OCI-LY1 (cell line): ENCODE results near the gene MICAL2.

Source experiments
- H2AFZ ChIP-seq: fragments of 200-600 bp; sonication (generic), shearing (Covaris generic); 2 replicates; pipeline ENCODE4 v1.6.0; 2014; ENCODE audit warnings: antibody characterized with exemption, mild to moderate bottlenecking, low read length
- H3F3A ChIP-seq: fragments of 200-600 bp; sonication (generic), shearing (Covaris generic); 2 replicates; pipeline ENCODE4 v1.6.0; 2014; ENCODE audit warnings: mild to moderate bottlenecking, antibody characterized with exemption, low read length, moderate library complexity; ENCODE audit not compliant: insufficient read depth
- H3K27ac ChIP-seq: fragments of 200-600 bp; sonication (generic); 2 replicates; pipeline ENCODE4 v1.5.1; 2014; ENCODE audit warnings: low read length, mixed run types, mild to moderate bottlenecking, low read depth; ENCODE audit not compliant: poor library complexity, severe bottlenecking
- H3K27me3 ChIP-seq: fragments of 200-600 bp; sonication (generic); 2 replicates; pipeline ENCODE4 v1.6.0; 2014; ENCODE audit warnings: antibody characterized with exemption, mild to moderate bottlenecking, low read length, moderate library complexity; ENCODE audit not compliant: insufficient read depth
- H3K36me3 ChIP-seq: fragments of 200-600 bp; sonication (generic); 2 replicates; pipeline ENCODE4 v1.6.1; 2014; ENCODE audit warnings: mild to moderate bottlenecking, antibody characterized with exemption, low read length, moderate library complexity, mixed read lengths; ENCODE audit not compliant: insufficient read depth
- H3K4me1 ChIP-seq: fragments of 200-600 bp; sonication (generic); 2 replicates; pipeline ENCODE4 v1.5.1; 2014; ENCODE audit warnings: mild to moderate bottlenecking, low read length, moderate library complexity; ENCODE audit not compliant: insufficient read depth, severe bottlenecking
- H3K4me2 ChIP-seq: fragments of 200-600 bp; sonication (generic), shearing (Covaris generic); 2 replicates; pipeline ENCODE4 v1.6.1; 2014; ENCODE audit warnings: low read length
- H3K4me3 ChIP-seq: fragments of 200-600 bp; sonication (generic); 2 replicates; pipeline ENCODE4 v1.5.1; 2014; ENCODE audit warnings: low read length, low read depth, mild to moderate bottlenecking, mixed read lengths; ENCODE audit not compliant: poor library complexity, severe bottlenecking
- H3K79me2 ChIP-seq: fragments of 200-600 bp; shearing (Covaris generic); 2 replicates; pipeline ENCODE4 v1.6.1; 2016; ENCODE audit warnings: mixed run types, low read length, mixed read lengths; ENCODE audit not compliant: insufficient read depth
- H3K9ac ChIP-seq: fragments of 200-600 bp; sonication (generic), shearing (Covaris generic); 2 replicates; pipeline ENCODE4 v1.6.1; 2014; ENCODE audit warnings: mild to moderate bottlenecking, low read length, mixed read lengths
- H3K9me2 ChIP-seq: fragments of 200-600 bp; sonication (generic), shearing (Covaris generic); 2 replicates; pipeline ENCODE4 v1.6.1; 2014; ENCODE audit warnings: low read depth, mild to moderate bottlenecking, low read length, mixed read lengths
- H3K9me3 ChIP-seq: fragments of 200-600 bp; shearing (Covaris generic); 2 replicates; pipeline ENCODE4 v1.6.1; 2014; ENCODE audit warnings: low read length, mixed read lengths
- H4K20me1 ChIP-seq: fragments of 200-600 bp; sonication (generic), shearing (Covaris generic); 2 replicates; pipeline ENCODE4 v1.6.0; 2016; ENCODE audit warnings: mild to moderate bottlenecking, low read length; ENCODE audit not compliant: insufficient read depth
- EZH2 ChIP-seq: fragments of 200-600 bp; sonication (generic), shearing (Covaris generic); IDR thresholded peaks from 2 replicates; pipeline ENCODE4 v1.8.0; 2017; ENCODE audit warnings: borderline replicate concordance, mixed run types, mild to moderate bottlenecking, antibody characterized with exemption, low read length, moderate library complexity, mixed read lengths
- TF ChIP-seq, protein P1 (sequence below): fragments of 200-600 bp; sonication (generic), shearing (Covaris generic); IDR thresholded peaks from 2 replicates; pipeline ENCODE4 v1.5.1; 2017; ENCODE audit warnings: mild to moderate bottlenecking, antibody characterized with exemption, low read length, moderate library complexity, mixed read lengths

MICAL2 gene

DNA sequence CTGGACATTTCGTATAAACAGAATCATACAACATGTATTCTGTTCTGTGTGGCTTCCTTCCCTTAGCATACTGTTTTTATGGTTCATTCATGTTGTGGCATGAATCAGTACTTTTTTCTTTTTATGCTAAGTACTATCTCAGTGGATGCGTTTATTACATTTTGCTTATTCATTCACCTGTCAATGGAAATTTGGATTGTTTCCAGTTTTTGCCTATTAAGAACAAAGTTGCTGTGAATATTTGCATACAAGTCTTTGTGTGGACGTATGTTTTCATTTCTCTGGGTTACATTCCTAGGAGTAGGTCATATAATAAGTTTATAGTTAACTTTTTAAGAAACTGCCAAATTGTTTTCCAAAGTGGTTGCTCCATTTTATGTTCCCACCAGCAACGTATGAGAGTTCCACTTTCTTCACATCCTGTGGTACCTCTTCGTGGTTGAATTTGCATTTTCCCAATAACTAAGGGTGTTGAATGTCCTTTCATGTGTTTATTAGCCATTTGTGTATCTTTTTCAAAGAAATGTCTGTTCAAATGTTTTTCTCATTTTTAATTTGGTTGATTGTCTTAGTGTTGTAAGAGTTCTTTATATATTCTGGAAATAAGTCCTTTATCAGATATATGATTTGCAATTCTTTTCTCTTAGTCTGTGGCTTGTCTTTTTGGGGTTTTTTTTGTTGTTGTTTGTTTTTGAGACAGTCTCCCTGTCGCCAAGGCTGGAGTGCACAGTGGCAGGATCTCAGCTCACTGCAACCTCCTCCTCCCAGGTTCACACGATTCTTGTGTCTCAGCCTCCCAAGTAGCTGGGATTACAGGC lies 46.0 kb upstream of the MICAL2 start:
- Histone ChIP-seq H3K4me1 (no peaks in the 10 kb centered on the region), H3K27ac (no peak overlapping the region), H3K4me3 (no peak overlapping the region), H3K27me3 (no peaks in the 10 kb centered on the region), H3K9me2 (no peaks in the 10 kb centered on the region), H3K36me3 (no peaks in the 10 kb centered on the region), H3K9me3 (0 out of 2 replicates have a peak, but pooled peaks cover 3% of the 10 kb centered on the region), H3F3A (no peaks in the 10 kb centered on the region), H2AFZ (no peak overlapping the region), H4K20me1 (no peaks in the 10 kb centered on the region), H3K79me2 (no peaks in the 10 kb centered on the region), H3K9ac (no peak overlapping the region), H3K4me2 (no peak overlapping the region)
- TF ChIP-seq EZH2, result no peak
- TF ChIP-seq, protein P1, sequence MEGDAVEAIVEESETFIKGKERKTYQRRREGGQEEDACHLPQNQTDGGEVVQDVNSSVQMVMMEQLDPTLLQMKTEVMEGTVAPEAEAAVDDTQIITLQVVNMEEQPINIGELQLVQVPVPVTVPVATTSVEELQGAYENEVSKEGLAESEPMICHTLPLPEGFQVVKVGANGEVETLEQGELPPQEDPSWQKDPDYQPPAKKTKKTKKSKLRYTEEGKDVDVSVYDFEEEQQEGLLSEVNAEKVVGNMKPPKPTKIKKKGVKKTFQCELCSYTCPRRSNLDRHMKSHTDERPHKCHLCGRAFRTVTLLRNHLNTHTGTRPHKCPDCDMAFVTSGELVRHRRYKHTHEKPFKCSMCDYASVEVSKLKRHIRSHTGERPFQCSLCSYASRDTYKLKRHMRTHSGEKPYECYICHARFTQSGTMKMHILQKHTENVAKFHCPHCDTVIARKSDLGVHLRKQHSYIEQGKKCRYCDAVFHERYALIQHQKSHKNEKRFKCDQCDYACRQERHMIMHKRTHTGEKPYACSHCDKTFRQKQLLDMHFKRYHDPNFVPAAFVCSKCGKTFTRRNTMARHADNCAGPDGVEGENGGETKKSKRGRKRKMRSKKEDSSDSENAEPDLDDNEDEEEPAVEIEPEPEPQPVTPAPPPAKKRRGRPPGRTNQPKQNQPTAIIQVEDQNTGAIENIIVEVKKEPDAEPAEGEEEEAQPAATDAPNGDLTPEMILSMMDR, result no peak

DNA sequence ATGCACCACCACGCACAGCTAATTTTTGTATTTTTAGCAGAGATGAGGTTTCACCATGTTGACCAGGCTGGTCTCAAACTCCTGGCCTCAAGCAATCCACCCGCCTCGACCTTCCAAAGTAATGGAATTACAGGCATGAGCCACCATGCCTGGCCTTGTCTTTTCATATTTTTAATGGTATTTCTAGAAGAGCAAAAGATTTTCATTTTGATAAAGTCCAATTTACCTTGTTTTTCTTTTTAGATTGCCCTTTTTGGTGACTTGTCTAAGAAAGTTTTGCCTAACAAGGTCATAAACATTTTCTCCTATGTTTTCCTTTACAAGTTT lies 45.5 kb upstream of the MICAL2 start:
- Histone ChIP-seq H3K27ac (no peak overlapping the region), H3K9ac (no peak overlapping the region)
- TF ChIP-seq, protein P1, result no peak
- TF ChIP-seq EZH2, result no peak

DNA sequence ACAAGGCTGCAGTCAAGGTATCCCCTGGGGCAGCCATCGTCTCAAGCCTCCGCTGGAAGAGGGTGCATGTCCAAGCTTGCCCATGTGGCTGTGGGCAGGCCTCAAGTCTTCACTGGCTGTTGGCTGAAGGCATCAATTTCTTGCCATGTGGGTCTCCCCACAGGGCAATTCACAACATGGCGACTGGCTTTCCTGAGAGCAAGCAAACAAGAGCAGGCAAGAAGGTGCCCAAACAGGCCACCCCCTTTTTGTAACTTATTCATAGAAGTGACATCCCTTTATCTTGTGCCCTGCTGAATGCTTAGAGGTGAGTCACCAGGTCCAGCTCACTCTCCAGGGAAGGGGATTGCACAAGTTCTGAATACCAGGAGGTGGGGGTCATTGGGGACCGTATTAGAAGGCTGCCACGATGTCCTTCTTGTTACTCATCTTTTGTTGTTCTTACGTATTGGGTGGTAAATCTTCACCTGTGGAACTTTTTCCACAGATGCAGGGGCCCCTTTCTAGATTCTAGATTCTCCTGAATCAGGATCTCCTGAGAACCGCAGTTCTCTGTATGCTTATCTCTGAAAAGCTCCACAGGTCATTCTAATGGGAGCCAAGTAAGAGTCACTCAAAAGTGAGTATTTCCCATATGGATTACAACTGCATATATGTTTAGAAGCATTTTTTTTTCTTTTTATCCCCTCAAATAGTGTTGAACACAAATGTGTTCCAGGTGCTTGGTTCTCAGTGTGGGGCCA lies 44.2 kb upstream of the MICAL2 start:
- TF ChIP-seq, protein P1, result no peak
- no peak for TF ChIP-seq EZH2
- H3K9me2 ChIP-seq, result no peaks in the 10 kb centered on the region
- H3K79me2 ChIP-seq, result no peaks in the 10 kb centered on the region
- H3K4me2 ChIP-seq, result no peak overlapping the region
- no peak overlapping the region for H3K4me3 ChIP-seq
- H3K4me1 ChIP-seq, result no peaks in the 10 kb centered on the region
- 0 out of 2 replicates have a peak, but pooled peaks cover 3% of the 10 kb centered on the region for H3K9me3 ChIP-seq
- H3K9ac ChIP-seq, result no peak overlapping the region
- no peaks in the 10 kb centered on the region for H3F3A ChIP-seq
- H3K27ac ChIP-seq, result no peak overlapping the region
- H2AFZ ChIP-seq, result no peak overlapping the region
- H3K27me3 ChIP-seq, result no peaks in the 10 kb centered on the region
- H3K36me3 ChIP-seq, result no peaks in the 10 kb centered on the region
- no peaks in the 10 kb centered on the region for H4K20me1 ChIP-seq

More for the DNA sequence above, 45.5 kb upstream of the MICAL2 start:
- H4K20me1 ChIP-seq, result no peaks in the 10 kb centered on the region
- H3K27me3 ChIP-seq, result no peaks in the 10 kb centered on the region
- H3K4me2 ChIP-seq, result no peak overlapping the region
- no peaks in the 10 kb centered on the region for H3K36me3 ChIP-seq
- H3F3A ChIP-seq, result no peaks in the 10 kb centered on the region
- H3K9me3 ChIP-seq, result 0 out of 2 replicates have a peak, but pooled peaks cover 3% of the 10 kb centered on the region
- H3K4me3 ChIP-seq, result no peak overlapping the region
- H2AFZ ChIP-seq, result no peak overlapping the region
- H3K4me1 ChIP-seq, result no peaks in the 10 kb centered on the region
- no peaks in the 10 kb centered on the region for H3K9me2 ChIP-seq
- H3K79me2 ChIP-seq, result no peaks in the 10 kb centered on the region
